HG03064 (cell line): Measurements from ENCODE around the gene SSBP4.

Source experiments
- ATAC-seq: cut with Tn5 transposase; IDR thresholded peaks from one replicate; pipeline ENCODE4 v1.9.1; 2021; ENCODE audit warnings: low read depth; ENCODE audit not compliant: unreplicated experiment

SSBP4 gene

DNA sequence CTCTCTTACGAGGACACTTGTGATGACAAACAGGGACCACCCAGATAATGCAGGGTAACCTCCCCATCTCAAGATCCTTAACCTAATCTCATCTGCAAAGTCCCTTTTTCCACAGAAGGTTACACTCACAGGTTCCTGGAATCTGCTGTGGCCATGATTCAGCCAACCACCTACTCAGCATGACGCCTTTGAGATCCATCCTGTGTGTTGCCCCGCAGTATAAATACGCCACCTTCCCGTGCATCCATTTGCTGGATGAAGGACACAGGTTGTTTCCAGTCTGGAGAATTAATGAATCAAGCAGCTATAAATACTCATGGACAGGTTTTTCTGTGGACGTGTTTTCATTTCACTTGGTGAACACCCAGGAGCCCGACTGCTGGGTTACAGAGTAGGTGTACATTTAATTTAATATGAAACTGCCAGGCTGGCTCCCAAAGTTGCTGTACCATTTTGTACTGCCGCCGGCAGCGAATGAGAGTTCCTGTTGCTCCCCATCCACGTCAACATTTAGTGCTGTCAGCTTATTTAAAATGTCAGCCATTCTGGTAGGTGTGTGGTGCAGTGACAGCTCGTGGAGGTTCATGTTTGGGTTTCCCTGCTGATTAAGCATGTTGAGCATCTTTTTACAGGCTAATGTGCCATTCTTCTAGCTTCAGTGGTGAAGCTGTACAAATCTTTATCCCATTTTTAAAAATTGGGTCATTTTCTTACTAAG lies 62.5 kb downstream of the SSBP4 start:
- ATAC-seq, result no peak

DNA sequence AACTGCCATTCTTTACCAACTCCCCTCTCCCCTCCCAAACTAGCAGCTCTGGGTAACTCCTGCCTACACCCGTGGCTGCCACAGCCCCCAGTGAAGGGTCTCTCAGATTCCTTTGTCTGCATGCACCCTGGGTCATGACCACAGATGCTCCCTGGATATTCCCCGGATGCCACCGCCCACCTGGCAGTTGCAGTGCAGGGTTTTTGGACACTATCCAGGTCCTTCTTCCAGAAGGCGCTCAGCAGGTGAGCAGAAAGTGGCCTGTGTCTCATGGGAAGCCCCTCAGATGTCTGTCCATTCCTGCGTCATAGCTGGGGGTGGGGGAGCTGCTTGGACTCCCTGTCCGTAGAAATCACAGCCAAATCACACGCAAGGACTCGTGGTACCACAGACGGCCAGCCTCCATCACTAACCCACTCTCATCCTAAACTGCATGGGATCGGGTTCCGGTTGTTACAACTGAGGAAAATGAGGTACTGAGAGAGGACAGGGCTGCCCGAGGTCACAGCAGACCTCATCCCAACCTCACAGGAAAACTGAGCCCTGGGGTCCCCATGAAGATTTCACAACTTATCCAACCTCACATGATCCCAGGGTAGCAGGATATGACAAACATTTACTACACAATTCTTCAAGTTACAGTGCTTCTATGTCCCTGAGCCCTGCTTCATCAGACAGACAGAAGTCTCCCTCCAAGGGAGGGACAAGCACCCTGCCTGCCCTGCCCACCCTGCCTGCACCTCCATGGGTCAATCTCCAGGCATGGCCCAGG lies 64.1 kb downstream of the SSBP4 start:
- ATAC-seq, result no peak
